GM13976 (cell line): Measurements from ENCODE around the gene CD79B.

ENCODE experiments used
- DNase-seq: peaks from one replicate; pipeline ENCODE4 v3.0.0; 2012; ENCODE audit warnings: low spot score
- CTCF ChIP-seq: IDR thresholded peaks from 2 replicates; pipeline ENCODE4 v1.5.1; 2012; ENCODE audit warnings: borderline replicate concordance, mild to moderate bottlenecking; ENCODE audit not compliant: insufficient read depth; ENCODE audit errors: extremely low read depth, missing control alignments, control extremely low read depth
- in situ Hi-C: fragments of 300-500 bp; cut with MboI; formaldehyde crosslinking; loops from one replicate; pipeline ENCODE4 v1.12.0; 2022; ENCODE audit warnings: low sequenced_read_pairs, mixed read lengths, inconsistent platforms; ENCODE audit not compliant: unreplicated experiment

The CD79B gene

GRCh38 chr17:63934183-63935112, 2.3 kb upstream of the CD79B start:
- DNase-seq: no peak
- no peak for TF ChIP-seq CTCF
- in situ Hi-C loops: no loop called here

GRCh38 chr17:63933598-63933997, 1.5 kb upstream of the CD79B start:
- DNase-seq: no peak
- in situ Hi-C loops: no loop called here
- no peak for TF ChIP-seq CTCF

GRCh38 chr17:63932721-63933120, 590 bp upstream of the CD79B start:
- DNase-seq: no peak
- in situ Hi-C loops: no loop called here
- TF ChIP-seq CTCF: no peak

- no peak for TF ChIP-seq CTCF
- in situ Hi-C loops: no loop called here
- peak; percentile 85 for DNase-seq
Observed at GRCh38 chr17:63930951-63931575, 1.1 kb downstream of the CD79B start.

- TF ChIP-seq CTCF: no peak
- in situ Hi-C loops: no loop called here
- DNase-seq: no peak
Observed at GRCh38 chr17:63929860-63930766, 2.0 kb downstream of the CD79B start.

GRCh38 chr17:63928966-63929695, 3.0 kb downstream of the CD79B start:
- no peak for TF ChIP-seq CTCF
- in situ Hi-C loops: no loop called here
- DNase-seq: no peak
